Measurements from ENCODE around the gene SLC25A20. TPM values are rescaled to one million over a fixed set of nuclear protein-coding genes. Genes with fewer than 3 reads are reported as not detected.

The SLC25A20 gene
- polyA plus RNA-seq, 1 donor from 2014 or later = 7.1 TPM

GRCh38 chr3:48945432-48945831 is 46.8 kb upstream of the SLC25A20 start:
- TF ChIP-seq EP300 (conservative IDR thresholded peaks at IDR 0.05; ENCODE audit: poor library complexity, severe bottlenecking) (no peak), SMC3 (conservative IDR thresholded peaks at IDR 0.05; ENCODE audit: poor library complexity) (no peak), RAD21 (conservative IDR thresholded peaks at IDR 0.05) (no peak), TAF1 (IDR thresholded peaks at IDR 0.05; ENCODE audit: low read depth) (no peak), EZH2 (IDR thresholded peaks at IDR 0.05; ENCODE audit: borderline replicate concordance, insufficient read depth, low read length, poor library complexity, severe bottlenecking) (no peak)
- no peak overlapping the region for H3K9ac ChIP-seq (ENCODE audit: low read length)
- H3K9me3 ChIP-seq (ENCODE audit: low read length) = no peaks in the 10 kb centered on the region
- H3F3A ChIP-seq (ENCODE audit: insufficient read depth, low read length, poor library complexity, severe bottlenecking) = no peaks in the 10 kb centered on the region
- H3K27me3 ChIP-seq (ENCODE audit: insufficient read depth, low read depth, low read length) = no peaks in the 10 kb centered on the region
- H3K9me2 ChIP-seq (ENCODE audit: insufficient read depth, low read length) = no peaks in the 10 kb centered on the region
- H3K4me3 ChIP-seq (ENCODE audit: low read length) = no peak overlapping the region
- H3K4me2 ChIP-seq (ENCODE audit: low read length) = no peak overlapping the region
- no peaks in the 10 kb centered on the region for H3K36me3 ChIP-seq (ENCODE audit: insufficient read depth, low read length)
- no peaks in the 10 kb centered on the region for H3K79me2 ChIP-seq (replicated peaks; ENCODE audit: insufficient read depth, low read length)
- no peak overlapping the region for H2AFZ ChIP-seq (ENCODE audit: low read depth, low read length)
- no peaks in the 10 kb centered on the region for H4K20me1 ChIP-seq (ENCODE audit: insufficient read depth)
- H3K27ac ChIP-seq (ENCODE audit: low read length) = no peak overlapping the region

DNA sequence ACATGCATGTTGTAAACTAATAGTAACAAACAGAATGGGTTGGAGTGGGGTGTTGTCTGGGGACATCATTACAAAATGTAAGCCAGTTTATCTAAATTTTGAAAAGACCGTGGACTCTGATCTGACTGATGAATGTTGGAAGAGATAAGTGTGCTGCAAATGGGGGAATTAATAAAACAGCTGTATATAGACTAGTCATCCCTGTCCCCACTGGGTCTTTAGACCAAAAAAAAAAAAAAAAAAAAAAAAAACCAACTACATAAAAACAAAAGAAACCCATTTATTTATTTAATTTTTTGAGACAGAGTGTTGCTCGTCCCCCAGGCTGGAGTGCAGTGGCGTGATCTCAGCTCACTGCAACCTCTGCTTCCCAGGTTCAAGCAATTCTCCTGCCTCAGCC is 40.0 kb upstream of the SLC25A20 start:
- Histone ChIP-seq H3F3A (ENCODE audit: insufficient read depth, low read length, poor library complexity, severe bottlenecking) (no peaks in the 10 kb centered on the region), H3K36me3 (ENCODE audit: insufficient read depth, low read length) (no peaks in the 10 kb centered on the region), H3K4me3 (ENCODE audit: low read length) (no peak overlapping the region), H3K27me3 (ENCODE audit: insufficient read depth, low read depth, low read length) (no peaks in the 10 kb centered on the region), H3K4me2 (ENCODE audit: low read length) (no peak overlapping the region), H3K9me3 (ENCODE audit: low read length) (no peaks in the 10 kb centered on the region), H3K9me2 (ENCODE audit: insufficient read depth, low read length) (no peaks in the 10 kb centered on the region), H3K27ac (ENCODE audit: low read length) (no peak overlapping the region), H3K9ac (ENCODE audit: low read length) (no peak overlapping the region), H4K20me1 (ENCODE audit: insufficient read depth) (no peaks in the 10 kb centered on the region), H2AFZ (ENCODE audit: low read depth, low read length) (no peak overlapping the region), H3K79me2 (replicated peaks; ENCODE audit: insufficient read depth, low read length) (peaks cover 28% of the 10 kb centered on the region)
- TF ChIP-seq SMC3 (conservative IDR thresholded peaks at IDR 0.05; ENCODE audit: poor library complexity) (no peak), RAD21 (conservative IDR thresholded peaks at IDR 0.05) (no peak), TAF1 (IDR thresholded peaks at IDR 0.05; ENCODE audit: low read depth) (no peak), EP300 (conservative IDR thresholded peaks at IDR 0.05; ENCODE audit: poor library complexity, severe bottlenecking) (no peak), POLR2AphosphoS5 (IDR thresholded peaks at IDR 0.05) (no peak), MXI1 (conservative IDR thresholded peaks at IDR 0.05; ENCODE audit: poor library complexity, severe bottlenecking) (no peak), EZH2 (IDR thresholded peaks at IDR 0.05; ENCODE audit: borderline replicate concordance, insufficient read depth, low read length, poor library complexity, severe bottlenecking) (no peak)
- TF ChIP-seq, protein P1, sequence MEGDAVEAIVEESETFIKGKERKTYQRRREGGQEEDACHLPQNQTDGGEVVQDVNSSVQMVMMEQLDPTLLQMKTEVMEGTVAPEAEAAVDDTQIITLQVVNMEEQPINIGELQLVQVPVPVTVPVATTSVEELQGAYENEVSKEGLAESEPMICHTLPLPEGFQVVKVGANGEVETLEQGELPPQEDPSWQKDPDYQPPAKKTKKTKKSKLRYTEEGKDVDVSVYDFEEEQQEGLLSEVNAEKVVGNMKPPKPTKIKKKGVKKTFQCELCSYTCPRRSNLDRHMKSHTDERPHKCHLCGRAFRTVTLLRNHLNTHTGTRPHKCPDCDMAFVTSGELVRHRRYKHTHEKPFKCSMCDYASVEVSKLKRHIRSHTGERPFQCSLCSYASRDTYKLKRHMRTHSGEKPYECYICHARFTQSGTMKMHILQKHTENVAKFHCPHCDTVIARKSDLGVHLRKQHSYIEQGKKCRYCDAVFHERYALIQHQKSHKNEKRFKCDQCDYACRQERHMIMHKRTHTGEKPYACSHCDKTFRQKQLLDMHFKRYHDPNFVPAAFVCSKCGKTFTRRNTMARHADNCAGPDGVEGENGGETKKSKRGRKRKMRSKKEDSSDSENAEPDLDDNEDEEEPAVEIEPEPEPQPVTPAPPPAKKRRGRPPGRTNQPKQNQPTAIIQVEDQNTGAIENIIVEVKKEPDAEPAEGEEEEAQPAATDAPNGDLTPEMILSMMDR (IDR thresholded peaks at IDR 0.05; ENCODE audit: poor library complexity, severe bottlenecking) = no peak
- TF ChIP-seq, protein P2, sequence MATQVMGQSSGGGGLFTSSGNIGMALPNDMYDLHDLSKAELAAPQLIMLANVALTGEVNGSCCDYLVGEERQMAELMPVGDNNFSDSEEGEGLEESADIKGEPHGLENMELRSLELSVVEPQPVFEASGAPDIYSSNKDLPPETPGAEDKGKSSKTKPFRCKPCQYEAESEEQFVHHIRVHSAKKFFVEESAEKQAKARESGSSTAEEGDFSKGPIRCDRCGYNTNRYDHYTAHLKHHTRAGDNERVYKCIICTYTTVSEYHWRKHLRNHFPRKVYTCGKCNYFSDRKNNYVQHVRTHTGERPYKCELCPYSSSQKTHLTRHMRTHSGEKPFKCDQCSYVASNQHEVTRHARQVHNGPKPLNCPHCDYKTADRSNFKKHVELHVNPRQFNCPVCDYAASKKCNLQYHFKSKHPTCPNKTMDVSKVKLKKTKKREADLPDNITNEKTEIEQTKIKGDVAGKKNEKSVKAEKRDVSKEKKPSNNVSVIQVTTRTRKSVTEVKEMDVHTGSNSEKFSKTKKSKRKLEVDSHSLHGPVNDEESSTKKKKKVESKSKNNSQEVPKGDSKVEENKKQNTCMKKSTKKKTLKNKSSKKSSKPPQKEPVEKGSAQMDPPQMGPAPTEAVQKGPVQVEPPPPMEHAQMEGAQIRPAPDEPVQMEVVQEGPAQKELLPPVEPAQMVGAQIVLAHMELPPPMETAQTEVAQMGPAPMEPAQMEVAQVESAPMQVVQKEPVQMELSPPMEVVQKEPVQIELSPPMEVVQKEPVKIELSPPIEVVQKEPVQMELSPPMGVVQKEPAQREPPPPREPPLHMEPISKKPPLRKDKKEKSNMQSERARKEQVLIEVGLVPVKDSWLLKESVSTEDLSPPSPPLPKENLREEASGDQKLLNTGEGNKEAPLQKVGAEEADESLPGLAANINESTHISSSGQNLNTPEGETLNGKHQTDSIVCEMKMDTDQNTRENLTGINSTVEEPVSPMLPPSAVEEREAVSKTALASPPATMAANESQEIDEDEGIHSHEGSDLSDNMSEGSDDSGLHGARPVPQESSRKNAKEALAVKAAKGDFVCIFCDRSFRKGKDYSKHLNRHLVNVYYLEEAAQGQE (IDR thresholded peaks at IDR 0.05; ENCODE audit: borderline replicate concordance) = no peak
